Endothelial cell of umbilical vein (primary cell): Measurements from ENCODE around the gene AP5S1. TPM values are rescaled to one million over a fixed set of nuclear protein-coding genes. Genes with fewer than 3 reads are reported as not detected.

Source experiments
- BruUV-seq: library from RNA; stranded (reverse); fragments of 400-500 nt; replicated peaks from 2 replicates; lab custom pipeline; 2021; lab: Mats Ljungman, UMichigan
- CTCF ChIA-PET: fragments of 300-600, 350-600 bp; sonication (Branson Sonifier 250); formaldehyde crosslinking; loops from one replicate; lab custom pipeline; 2021; ENCODE audit warnings: antibody characterized with exemption, inconsistent platforms; lab: Charles Lee
- POLR2A ChIA-PET: fragments of 300-600, 350-600 bp; sonication (Branson Sonifier 250); formaldehyde crosslinking; loops from one replicate; lab custom pipeline; 2021; ENCODE audit warnings: antibody characterized with exemption, inconsistent platforms; lab: Charles Lee
- DNase-seq: peaks from one replicate; pipeline ENCODE4 v3.0.0-alpha.2; 2011; ENCODE audit warnings: low read depth, low spot score
- FAIRE-seq: peaks from 2 replicates; lab custom pipeline; 2011; peaks lifted over from hg19 to GRCh38; lab: Jason Lieb, UNC
- H2AFZ ChIP-seq: 2 replicates; pipeline ENCODE4 v1.6.0; 2012; ENCODE audit warnings: low read depth, low read length, control low read depth, inconsistent platforms
- H3K27ac ChIP-seq: 2 replicates; pipeline ENCODE4 v1.5.1; 2011; ENCODE audit warnings: low read depth, mild to moderate bottlenecking, control low read depth, low read length, moderate library complexity; ENCODE audit not compliant: insufficient read depth
- H3K27me3 ChIP-seq, 2 experiments: 2 replicates each; pipeline versions ENCODE4 v1.6.0 to v1.6.1; 2011; ENCODE audit warnings: low read length in 2 of 2, mixed read lengths in 1 of 2; ENCODE audit not compliant: control insufficient read depth in 2 of 2, insufficient read depth in 2 of 2
- H3K36me3 ChIP-seq, 2 experiments: 2 replicates in 1 of 2; 3 replicates in 1 of 2; pipeline ENCODE4 v1.5.1; 2011; ENCODE audit warnings: low read length in 2 of 2, mild to moderate bottlenecking in 1 of 2, moderate library complexity in 1 of 2; ENCODE audit not compliant: control insufficient read depth in 2 of 2, insufficient read depth in 2 of 2; ENCODE audit errors: extremely low read depth in 1 of 2
- H3K4me1 ChIP-seq: 3 replicates; pipeline ENCODE4 v1.5.1; 2011; ENCODE audit warnings: mild to moderate bottlenecking, low read length; ENCODE audit not compliant: control insufficient read depth, insufficient read depth; ENCODE audit errors: extremely low read depth
- H3K4me2 ChIP-seq: 2 replicates; pipeline ENCODE4 v1.6.1; 2011; ENCODE audit warnings: low read length, control low read depth, mixed read lengths; ENCODE audit not compliant: insufficient read depth
- H3K4me3 ChIP-seq, 3 experiments: fragments of 200-600 bp in 1 of 3; sonication (generic), shearing (Covaris generic) in 1 of 3; replicated peaks in 1 of 3; 2 replicates each; pipeline ENCODE4 v1.5.1; 2011 to 2016; ENCODE audit warnings: control low read depth in 3 of 3, low read length in 3 of 3, mild to moderate bottlenecking in 2 of 3, inconsistent platforms in 1 of 3, low read depth in 1 of 3, moderate library complexity in 1 of 3; ENCODE audit not compliant: insufficient read depth in 1 of 3
- H3K79me2 ChIP-seq: 2 replicates; pipeline ENCODE4 v1.6.0; 2012; ENCODE audit warnings: low read length, inconsistent platforms; ENCODE audit not compliant: control insufficient read depth, insufficient read depth
- H3K9ac ChIP-seq: replicated peaks from 2 replicates; pipeline ENCODE3; 2011; ENCODE audit warnings: low read length, control low read depth; ENCODE audit not compliant: insufficient read depth; ENCODE audit errors: extremely low read depth
- H3K9me1 ChIP-seq: replicated peaks from 3 replicates; pipeline ENCODE4 v1.6.0; 2011; ENCODE audit warnings: mild to moderate bottlenecking, low read length; ENCODE audit not compliant: control insufficient read depth, insufficient read depth; ENCODE audit errors: extremely low read depth
- H3K9me3 ChIP-seq: replicated peaks from 2 replicates; pipeline ENCODE4 v1.5.1; 2012; ENCODE audit warnings: low read length, inconsistent platforms; ENCODE audit not compliant: control insufficient read depth, insufficient read depth
- H4K20me1 ChIP-seq: replicated peaks from 2 replicates; pipeline ENCODE3; 2011; ENCODE audit warnings: mild to moderate bottlenecking, low read length; ENCODE audit not compliant: control insufficient read depth, insufficient read depth; ENCODE audit errors: extremely low read depth
- EZH2 ChIP-seq: IDR thresholded peaks from 2 replicates; pipeline ENCODE4 v1.6.1; 2012; ENCODE audit warnings: borderline replicate concordance, low read depth, mild to moderate bottlenecking, moderate library complexity, low read length, inconsistent platforms; ENCODE audit not compliant: severe bottlenecking
- FOS ChIP-seq: IDR thresholded peaks from 2 replicates; pipeline ENCODE4 v1.6.1; 2011; ENCODE audit warnings: mild to moderate bottlenecking, low read length, moderate library complexity, borderline replicate concordance; ENCODE audit not compliant: insufficient read depth
- GATA2 ChIP-seq: IDR thresholded peaks from 2 replicates; pipeline ENCODE4 v1.7.0; 2011; ENCODE audit warnings: low read depth, mild to moderate bottlenecking, moderate library complexity, mixed read lengths, low read length; ENCODE audit not compliant: insufficient read length, insufficient read depth
- JUN ChIP-seq: IDR thresholded peaks from 2 replicates; pipeline ENCODE4 v1.6.1; 2011; ENCODE audit warnings: borderline replicate concordance, low read depth; ENCODE audit not compliant: insufficient read length, insufficient read depth
- MYC ChIP-seq: IDR thresholded peaks from one replicate; pipeline ENCODE4 v1.6.1; 2011; ENCODE audit warnings: mild to moderate bottlenecking, low read depth, low read length
- POLR2A ChIP-seq: IDR thresholded peaks from 2 replicates; pipeline ENCODE4 v1.6.1; 2012; ENCODE audit warnings: low read depth, mild to moderate bottlenecking, control low read depth, low read length
- POLR2AphosphoS5 ChIP-seq: IDR thresholded peaks from 2 replicates; pipeline ENCODE4 v1.6.1; 2012; ENCODE audit warnings: low read depth, mild to moderate bottlenecking, control low read depth, low read length, moderate library complexity; ENCODE audit not compliant: insufficient read depth
- dilution Hi-C: fragments of 300-500 bp; cut with MboI; formaldehyde crosslinking; loops from one replicate; pipeline ENCODE4 v1.15.0; 2019; ENCODE audit warnings: low sequenced_read_pairs; ENCODE audit not compliant: extremely low pct_ligation_motif_present
- intact Hi-C: fragments of 100-400 bp; cut with micrococcal nuclease; formaldehyde crosslinking; loops from one replicate; pipeline ENCODE4 v1.10.0; 2022
- polyA plus RNA-seq, 4 experiments: library from polyadenylated mRNA; depleted of rRNA in 3 of 4; stranded (reverse) in 3 of 4; unstranded in 1 of 4; fragments of >200 nt; gene quantifications; 2 replicates each; pipeline versions ENCODE4 v1.2.1 to v1.2.3, GENCODE V29; 2011 to 2012; ENCODE audit warnings: missing spikeins in 1 of 4
- total RNA-seq: library from RNA; stranded (reverse); gene quantifications from 2 replicates; pipeline ENCODE4 v1.2.3, GENCODE V29; 2021
- TF ChIP-seq, protein P1 (sequence below), 2 donors: IDR thresholded peaks; 1 replicate in 1 of 2; 2 replicates in 1 of 2; pipeline ENCODE4 v1.5.1; 2011; ENCODE audit warnings: low read length in 2 of 2, mild to moderate bottlenecking in 2 of 2, moderate library complexity in 2 of 2, control low read depth in 1 of 2, inconsistent platforms in 1 of 2, low read depth in 1 of 2; ENCODE audit not compliant: insufficient read depth in 1 of 2; ENCODE audit errors: extremely low read depth in 1 of 2
- TF ChIP-seq, protein P2 (sequence below): IDR thresholded peaks from 2 replicates; pipeline ENCODE4 v1.6.1; 2011; ENCODE audit not compliant: insufficient read depth, insufficient read length

AP5S1 gene
- total and polyA plus RNA-seq, 2 donors (not counting 3 experiments of a cell fraction or from before 2014, with no cell fraction given): 15.7 to 22.0 TPM

DNA sequence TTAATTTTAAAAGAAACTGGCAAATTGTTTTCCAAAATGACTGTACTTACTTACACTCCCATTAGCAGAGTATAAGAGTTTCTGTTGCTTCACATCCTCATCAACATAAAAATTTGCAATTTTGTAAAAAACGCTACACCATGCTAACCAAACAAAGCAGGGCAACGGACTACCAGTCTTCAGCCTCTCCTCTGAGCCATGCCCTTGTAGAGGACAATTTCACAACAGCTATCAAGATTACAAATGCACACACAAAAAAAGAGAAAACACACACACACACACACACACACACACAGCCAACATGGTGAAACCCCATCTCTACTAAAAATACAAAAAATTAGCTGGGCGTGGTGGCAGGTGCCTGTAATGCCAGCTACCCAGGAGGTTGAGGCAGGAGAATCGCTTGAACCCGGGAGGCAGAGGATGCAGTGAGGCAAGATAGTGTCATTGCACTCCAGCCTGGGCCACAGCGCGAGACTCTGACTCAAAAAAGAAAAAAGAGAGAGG, 48.7 kb upstream of the AP5S1 start:
- Histone ChIP-seq H3K79me2 (peaks cover 6% of the 10 kb centered on the region), H4K20me1 (no peaks in the 10 kb centered on the region), H3K36me3 (no peaks in the 10 kb centered on the region), H3K27ac (no peak overlapping the region), H3K9me1 (no peaks in the 10 kb centered on the region), H3K4me2 (no peak overlapping the region), H2AFZ (no peak overlapping the region), H3K27me3 (no peaks in the 10 kb centered on the region), H3K4me3 (no peak overlapping the region), H3K9me3 (no peaks in the 10 kb centered on the region), H3K9ac (no peak overlapping the region), H3K4me1 (peaks cover 16% of the 10 kb centered on the region)
- CTCF ChIA-PET: interaction anchor here (1.6 kb wide), 1 partner anchor 19 kb away, joined by 5 read pairs; no protein-coding TSS in a partner anchor
- no TSS peak for BruUV-seq
- dilution Hi-C loops (no loop called here), intact Hi-C loops (no loop called here)
- no peak for DNase-seq
- no peak for TF ChIP-seq POLR2A
- TF ChIP-seq JUN: no peak
- TF ChIP-seq FOS: no peak
- no peak for TF ChIP-seq POLR2AphosphoS5
- no peak for TF ChIP-seq MYC
- TF ChIP-seq, protein P1, sequence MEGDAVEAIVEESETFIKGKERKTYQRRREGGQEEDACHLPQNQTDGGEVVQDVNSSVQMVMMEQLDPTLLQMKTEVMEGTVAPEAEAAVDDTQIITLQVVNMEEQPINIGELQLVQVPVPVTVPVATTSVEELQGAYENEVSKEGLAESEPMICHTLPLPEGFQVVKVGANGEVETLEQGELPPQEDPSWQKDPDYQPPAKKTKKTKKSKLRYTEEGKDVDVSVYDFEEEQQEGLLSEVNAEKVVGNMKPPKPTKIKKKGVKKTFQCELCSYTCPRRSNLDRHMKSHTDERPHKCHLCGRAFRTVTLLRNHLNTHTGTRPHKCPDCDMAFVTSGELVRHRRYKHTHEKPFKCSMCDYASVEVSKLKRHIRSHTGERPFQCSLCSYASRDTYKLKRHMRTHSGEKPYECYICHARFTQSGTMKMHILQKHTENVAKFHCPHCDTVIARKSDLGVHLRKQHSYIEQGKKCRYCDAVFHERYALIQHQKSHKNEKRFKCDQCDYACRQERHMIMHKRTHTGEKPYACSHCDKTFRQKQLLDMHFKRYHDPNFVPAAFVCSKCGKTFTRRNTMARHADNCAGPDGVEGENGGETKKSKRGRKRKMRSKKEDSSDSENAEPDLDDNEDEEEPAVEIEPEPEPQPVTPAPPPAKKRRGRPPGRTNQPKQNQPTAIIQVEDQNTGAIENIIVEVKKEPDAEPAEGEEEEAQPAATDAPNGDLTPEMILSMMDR (IDR thresholded peaks at IDR 0.05; ENCODE audit: extremely low read depth in 1 of 2, insufficient read depth in 1 of 2, low read depth in 1 of 2, low read length in 2 of 2): no peak
- no peak for TF ChIP-seq GATA2
- TF ChIP-seq, protein P2, sequence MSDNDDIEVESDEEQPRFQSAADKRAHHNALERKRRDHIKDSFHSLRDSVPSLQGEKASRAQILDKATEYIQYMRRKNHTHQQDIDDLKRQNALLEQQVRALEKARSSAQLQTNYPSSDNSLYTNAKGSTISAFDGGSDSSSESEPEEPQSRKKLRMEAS: no peak
- no peak for TF ChIP-seq EZH2
- FAIRE-seq: no peak
- POLR2A ChIA-PET: no interaction called here
